ENCODE data around the gene APBA1.

Gene APBA1

GRCh38 chr9:69671879-69672595, at the start of gene APBA1:
APBA1 (minus strand) TSS chr9:69672371.
- DNase-seq, result peak; percentile 37

- DNase-seq, result no peak
These were observed 47.8 kb upstream of the APBA1 start for GRCh38 chr9:69719983-69720382.

- DNase-seq, result peak; percentile 69
These were observed 47.2 kb upstream of the APBA1 start for GRCh38 chr9:69719367-69719766.

GRCh38 chr9:69718218-69718617, 46.0 kb upstream of the APBA1 start:
- DNase-seq, result no peak

GRCh38 chr9:69715825-69716224, 43.7 kb upstream of the APBA1 start:
- DNase-seq, result no peak

GRCh38 chr9:69715096-69715495, 42.9 kb upstream of the APBA1 start:
- no peak for DNase-seq

- DNase-seq, result no peak
These were observed 25.3 kb upstream of the APBA1 start for GRCh38 chr9:69697475-69697874.

- no peak for DNase-seq
These were observed 24.6 kb upstream of the APBA1 start for GRCh38 chr9:69696802-69697201.

- no peak for DNase-seq
These were observed 17.9 kb upstream of the APBA1 start for GRCh38 chr9:69689991-69690538.

GRCh38 chr9:69683927-69684326, 11.8 kb upstream of the APBA1 start:
- DNase-seq, result no peak

GRCh38 chr9:69678843-69679538, 6.8 kb upstream of the APBA1 start:
- DNase-seq, result no peak

- no peak for DNase-seq
These were observed 5.8 kb upstream of the APBA1 start for GRCh38 chr9:69677931-69678330.

GRCh38 chr9:69675563-69675962, 3.4 kb upstream of the APBA1 start:
- no peak for DNase-seq

- DNase-seq, result no peak
These were observed 2.7 kb upstream of the APBA1 start for GRCh38 chr9:69674716-69675438.

- DNase-seq, result no peak
These were observed 2.0 kb upstream of the APBA1 start for GRCh38 chr9:69674112-69674685.

GRCh38 chr9:69673311-69673640, 1.1 kb upstream of the APBA1 start:
- DNase-seq, result no peak

- peak; percentile 88 for DNase-seq
These were observed 582 bp upstream of the APBA1 start for GRCh38 chr9:69672596-69673310.

- no peak for DNase-seq
These were observed 776 bp downstream of the APBA1 start for GRCh38 chr9:69671311-69671878.

- no peak for DNase-seq
These were observed 4.9 kb downstream of the APBA1 start for GRCh38 chr9:69667306-69667705.

GRCh38 chr9:69660304-69660703, 11.9 kb downstream of the APBA1 start:
- no peak for DNase-seq

- no peak for DNase-seq
These were observed 13.0 kb downstream of the APBA1 start for GRCh38 chr9:69658987-69659675.

GRCh38 chr9:69657269-69657668, 14.9 kb downstream of the APBA1 start:
- DNase-seq, result no peak
